ENCODE data around the gene AMOT. TPM values are rescaled to one million over a fixed set of nuclear protein-coding genes. Genes with fewer than 3 reads are reported as not detected.
"Not testable (repeated sequence)": the region's sequence is repeated elsewhere in the genome, so short reads cannot be mapped to it uniquely, and the experiment has no call there.

Gene AMOT
- total and polyA plus RNA-seq, 2 donors (not counting 1 experiment from before 2014, with no cell fraction given): 0.91 to 5.2 TPM

GRCh38 chrX:112857478-112857878 lies 16.8 kb upstream of the AMOT start:
- H3K4me1 Mint-ChIP-seq: no peaks in the 10 kb centered on the region
- no peaks in the 10 kb centered on the region for H3K79me2 ChIP-seq (ENCODE audit: control insufficient read depth, insufficient read depth, low read length)
- H3K4me1 ChIP-seq (ENCODE audit: control insufficient read depth in 2 of 2, insufficient read depth in 2 of 2, low read length in 2 of 2): no peaks in the 10 kb centered on the region
- H3K27ac ChIP-seq (ENCODE audit: low read length in 2 of 2): no peak overlapping the region
- no peak overlapping the region for H3K9ac ChIP-seq (ENCODE audit: low read length)
- no peak overlapping the region for H3K4me3 ChIP-seq (ENCODE audit: control extremely low read depth in 1 of 5, extremely low read depth in 1 of 5, insufficient read depth in 1 of 5, low read depth in 2 of 5, low read length in 4 of 5)
- no peak overlapping the region for H3K4me3 Mint-ChIP-seq
- no peaks in the 10 kb centered on the region for H3K27me3 ChIP-seq (replicated peaks in 1 of 4; ENCODE audit: control extremely low read depth in 1 of 4, control insufficient read depth in 3 of 4, insufficient read depth in 4 of 4, low read length in 3 of 4)
- WGBS (ENCODE audit: insufficient coverage): 100% methylated on average over 2 of the region's 5 CpGs
- no peak overlapping the region for H3K27ac Mint-ChIP-seq
- TF ChIP-seq CTCF (IDR thresholded peaks at IDR 0.05) (no peak), EZH2 (IDR thresholded peaks at IDR 0.05; ENCODE audit: borderline replicate concordance, insufficient read depth, low read depth, low read length, poor library complexity, severe bottlenecking) (no peak)
- H3K36me3 ChIP-seq (replicated peaks in 1 of 2; ENCODE audit: control extremely low read depth in 1 of 2, control insufficient read depth in 1 of 2, extremely low read depth in 1 of 2, insufficient read depth in 2 of 2, low read length in 1 of 2): no peaks in the 10 kb centered on the region
- ChIA-PET CTCF (no interaction called here), POLR2A (no interaction called here)
- no peak overlapping the region for H2AFZ ChIP-seq (ENCODE audit: insufficient read depth, low read depth, low read length, poor library complexity, severe bottlenecking)
- no peaks in the 10 kb centered on the region for H3K9me3 ChIP-seq (ENCODE audit: control extremely low read depth in 1 of 3, control insufficient read depth in 2 of 3, insufficient read depth in 1 of 3, low read length in 2 of 3)
- ATAC-seq (ENCODE audit: low read depth) (no peak), DNase-seq (no peak)
- intact Hi-C loops (cut with micrococcal nuclease): no loop called here
- no peak overlapping the region for H3K4me2 ChIP-seq (replicated peaks; ENCODE audit: low read depth, low read length, poor library complexity, severe bottlenecking)
- no peaks in the 10 kb centered on the region for H3K9me3 Mint-ChIP-seq (ENCODE audit: insufficient read depth)
- no peaks in the 10 kb centered on the region for H4K20me1 ChIP-seq (ENCODE audit: control insufficient read depth, insufficient read depth, low read length, poor library complexity, severe bottlenecking)
- no peaks in the 10 kb centered on the region for H3K27me3 Mint-ChIP-seq

GRCh38 chrX:112854901-112855300 lies 14.3 kb upstream of the AMOT start:
- intact Hi-C loops (cut with micrococcal nuclease); H3K27ac Mint-ChIP-seq; H3K9me3 Mint-ChIP-seq (ENCODE audit: insufficient read depth); H3K27me3 Mint-ChIP-seq; H2AFZ ChIP-seq (ENCODE audit: insufficient read depth, low read depth, low read length, poor library complexity, severe bottlenecking); POLR2A ChIA-PET; H3K36me3 ChIP-seq (replicated peaks in 1 of 2; ENCODE audit: control extremely low read depth in 1 of 2, control insufficient read depth in 1 of 2, extremely low read depth in 1 of 2, insufficient read depth in 2 of 2, low read length in 1 of 2); H3K27me3 ChIP-seq (replicated peaks in 1 of 4; ENCODE audit: control extremely low read depth in 1 of 4, control insufficient read depth in 3 of 4, insufficient read depth in 4 of 4, low read length in 3 of 4); H3K4me3 ChIP-seq (ENCODE audit: control extremely low read depth in 1 of 5, extremely low read depth in 1 of 5, insufficient read depth in 1 of 5, low read depth in 2 of 5, low read length in 4 of 5); H3K4me3 Mint-ChIP-seq; CTCF ChIA-PET; H3K79me2 ChIP-seq (ENCODE audit: control insufficient read depth, insufficient read depth, low read length); ATAC-seq (ENCODE audit: low read depth); H3K4me2 ChIP-seq (replicated peaks; ENCODE audit: low read depth, low read length, poor library complexity, severe bottlenecking); H3K9me3 ChIP-seq (ENCODE audit: control extremely low read depth in 1 of 3, control insufficient read depth in 2 of 3, insufficient read depth in 1 of 3, low read length in 2 of 3); H3K9ac ChIP-seq (ENCODE audit: low read length); H3K27ac ChIP-seq (ENCODE audit: low read length in 2 of 2); H4K20me1 ChIP-seq (ENCODE audit: control insufficient read depth, insufficient read depth, low read length, poor library complexity, severe bottlenecking); DNase-seq: not testable (repeated sequence)
- WGBS (ENCODE audit: insufficient coverage): 98% methylated on average over 10 of the region's 26 CpGs
- H3K4me1 ChIP-seq (ENCODE audit: control insufficient read depth in 2 of 2, insufficient read depth in 2 of 2, low read length in 2 of 2): peaks cover 15 to 16% of the 10 kb centered on the region in 2 donors
- peaks cover 17% of the 10 kb centered on the region for H3K4me1 Mint-ChIP-seq

Data from B cell (primary cell).